ENCODE results near the gene MAD1L1.
A peak's percentile ranks its signal among the peaks of the same experiment; 100 is the strongest.

MAD1L1 gene

GRCh38 chr7:2258661-2259365 lies 26.1 kb upstream of the MAD1L1 start:
- DNase-seq (ENCODE audit: low read depth in 1 of 2, low spot score in 1 of 2), result no peak

- no peak for DNase-seq (ENCODE audit: low read depth in 1 of 2, low spot score in 1 of 2)
Measured at GRCh38 chr7:2257651-2258050, 24.9 kb upstream of the MAD1L1 start.

- no peak for DNase-seq (ENCODE audit: low read depth in 1 of 2, low spot score in 1 of 2)
Measured at GRCh38 chr7:2257046-2257551, 24.4 kb upstream of the MAD1L1 start.

- DNase-seq (ENCODE audit: low read depth in 1 of 2, low spot score in 1 of 2), result no peak
Measured at GRCh38 chr7:2256306-2257045, 23.7 kb upstream of the MAD1L1 start.

- DNase-seq (ENCODE audit: low read depth in 1 of 2, low spot score in 1 of 2), result no peak
Measured at GRCh38 chr7:2255145-2256139, 22.7 kb upstream of the MAD1L1 start.

- no peak for DNase-seq (ENCODE audit: low read depth in 1 of 2, low spot score in 1 of 2)
Measured at GRCh38 chr7:2254429-2255144, 21.8 kb upstream of the MAD1L1 start.

- DNase-seq (ENCODE audit: low read depth in 1 of 2, low spot score in 1 of 2), result no peak
Measured at GRCh38 chr7:2253525-2254244, 20.9 kb upstream of the MAD1L1 start.

- no peak for DNase-seq (ENCODE audit: low read depth in 1 of 2, low spot score in 1 of 2)
Measured at GRCh38 chr7:2253021-2253420, 20.3 kb upstream of the MAD1L1 start.

GRCh38 chr7:2251841-2252771 lies 19.4 kb upstream of the MAD1L1 start:
- no peak for DNase-seq (ENCODE audit: low read depth in 1 of 2, low spot score in 1 of 2)

GRCh38 chr7:2251381-2251780 lies 18.6 kb upstream of the MAD1L1 start:
- DNase-seq (ENCODE audit: low read depth in 1 of 2, low spot score in 1 of 2), result no peak

- DNase-seq (ENCODE audit: low read depth in 1 of 2, low spot score in 1 of 2), result no peak
Measured at GRCh38 chr7:2249744-2250323, 17.1 kb upstream of the MAD1L1 start.

GRCh38 chr7:2248984-2249694 lies 16.4 kb upstream of the MAD1L1 start:
- DNase-seq (ENCODE audit: low read depth in 1 of 2, low spot score in 1 of 2), result no peak

GRCh38 chr7:2247141-2247995 lies 14.6 kb upstream of the MAD1L1 start:
- DNase-seq (ENCODE audit: low read depth in 1 of 2, low spot score in 1 of 2), result peak in 1 of 2 donors; percentile 11

GRCh38 chr7:2245883-2246675 lies 13.3 kb upstream of the MAD1L1 start:
- DNase-seq (ENCODE audit: low read depth in 1 of 2, low spot score in 1 of 2), result no peak

GRCh38 chr7:2244404-2244995 lies 11.8 kb upstream of the MAD1L1 start:
- no peak for DNase-seq (ENCODE audit: low read depth in 1 of 2, low spot score in 1 of 2)

- no peak for DNase-seq (ENCODE audit: low read depth in 1 of 2, low spot score in 1 of 2)
Measured at GRCh38 chr7:2243458-2243857, 10.7 kb upstream of the MAD1L1 start.

Measured in stimulated activated CD4-positive, alpha-beta T cell treated with anti-CD3 and anti-CD28 coated beads, Interleukin-15, amount 100 ng/mL, for 1 hour (primary cell).